GM20000 (cell line): Measurements from ENCODE around the gene CLN5.
"Not testable (repeated sequence)": the region's sequence is repeated elsewhere in the genome, so short reads cannot be mapped to it uniquely, and the experiment has no call there.

Experiments used
- DNase-seq: peaks from one replicate; pipeline ENCODE4 v3.0.0; 2012; ENCODE audit warnings: low spot score
- TF ChIP-seq, protein P1 (sequence below): IDR thresholded peaks from 2 replicates; pipeline ENCODE4 v1.5.1; 2012; ENCODE audit warnings: mild to moderate bottlenecking, control low read depth; ENCODE audit errors: extremely low read depth, missing control alignments

The CLN5 gene

DNA sequence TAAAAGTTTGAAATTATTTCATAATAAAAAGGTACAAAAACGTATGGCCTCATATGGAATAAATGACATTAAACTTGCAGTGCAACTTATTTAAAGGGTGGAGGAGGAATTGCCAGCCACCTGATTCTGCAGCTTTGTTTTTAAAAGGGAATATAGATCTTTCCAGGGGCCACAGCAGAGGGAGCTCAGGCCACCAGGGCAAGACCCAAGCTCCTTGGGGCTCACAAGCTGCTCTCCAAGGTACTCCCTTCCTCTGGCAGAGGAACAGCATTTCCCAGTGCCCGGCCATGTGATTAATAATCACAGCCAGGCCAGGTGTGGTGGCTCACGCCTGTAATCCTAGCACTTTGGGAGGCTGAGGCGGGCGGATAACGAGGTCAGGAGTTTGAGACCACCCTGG is 37.3 kb upstream of the CLN5 start:
- TF ChIP-seq, protein P1, sequence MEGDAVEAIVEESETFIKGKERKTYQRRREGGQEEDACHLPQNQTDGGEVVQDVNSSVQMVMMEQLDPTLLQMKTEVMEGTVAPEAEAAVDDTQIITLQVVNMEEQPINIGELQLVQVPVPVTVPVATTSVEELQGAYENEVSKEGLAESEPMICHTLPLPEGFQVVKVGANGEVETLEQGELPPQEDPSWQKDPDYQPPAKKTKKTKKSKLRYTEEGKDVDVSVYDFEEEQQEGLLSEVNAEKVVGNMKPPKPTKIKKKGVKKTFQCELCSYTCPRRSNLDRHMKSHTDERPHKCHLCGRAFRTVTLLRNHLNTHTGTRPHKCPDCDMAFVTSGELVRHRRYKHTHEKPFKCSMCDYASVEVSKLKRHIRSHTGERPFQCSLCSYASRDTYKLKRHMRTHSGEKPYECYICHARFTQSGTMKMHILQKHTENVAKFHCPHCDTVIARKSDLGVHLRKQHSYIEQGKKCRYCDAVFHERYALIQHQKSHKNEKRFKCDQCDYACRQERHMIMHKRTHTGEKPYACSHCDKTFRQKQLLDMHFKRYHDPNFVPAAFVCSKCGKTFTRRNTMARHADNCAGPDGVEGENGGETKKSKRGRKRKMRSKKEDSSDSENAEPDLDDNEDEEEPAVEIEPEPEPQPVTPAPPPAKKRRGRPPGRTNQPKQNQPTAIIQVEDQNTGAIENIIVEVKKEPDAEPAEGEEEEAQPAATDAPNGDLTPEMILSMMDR = no peak
- no peak for DNase-seq

DNA sequence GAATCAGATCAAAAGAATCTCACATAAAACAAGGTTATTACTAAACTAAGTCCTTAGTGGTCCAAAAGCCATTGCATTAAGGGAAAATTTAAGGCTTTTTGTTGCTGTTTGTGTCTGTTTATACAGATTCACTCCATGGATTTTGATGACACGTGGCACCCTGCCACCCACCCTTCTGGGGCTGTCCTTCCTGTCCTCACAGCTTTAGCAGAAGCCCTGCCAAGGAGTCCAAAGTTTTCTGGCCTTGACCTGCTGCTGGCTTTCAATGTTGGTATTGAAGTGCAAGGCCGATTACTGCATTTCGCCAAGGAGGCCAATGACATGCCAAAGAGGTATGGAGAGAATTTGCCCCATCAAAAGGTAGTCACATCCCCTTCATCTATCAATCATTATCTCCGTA is 36.7 kb upstream of the CLN5 start:
- DNase-seq = no peak
- TF ChIP-seq, protein P1 = no peak

DNA sequence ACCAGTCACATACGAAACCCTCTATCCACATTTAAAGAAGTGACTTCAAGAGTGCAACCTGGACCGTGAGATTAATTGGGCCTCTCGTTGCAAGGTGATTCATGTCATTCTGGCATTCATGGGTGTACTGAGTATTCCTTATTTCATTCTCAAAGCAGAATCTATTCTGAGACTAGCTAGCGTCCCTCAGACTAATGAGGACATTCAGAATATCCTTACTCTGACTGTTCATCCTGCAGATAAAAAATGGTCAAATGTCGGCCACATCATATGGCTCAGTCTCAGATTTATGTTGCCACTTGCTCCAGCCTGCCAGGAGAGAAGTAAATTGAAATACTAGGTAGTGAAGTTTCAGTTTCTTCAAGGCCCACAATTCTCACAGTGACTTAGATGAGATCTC is 36.2 kb upstream of the CLN5 start:
- TF ChIP-seq, protein P1 = no peak
- DNase-seq = no peak

DNA sequence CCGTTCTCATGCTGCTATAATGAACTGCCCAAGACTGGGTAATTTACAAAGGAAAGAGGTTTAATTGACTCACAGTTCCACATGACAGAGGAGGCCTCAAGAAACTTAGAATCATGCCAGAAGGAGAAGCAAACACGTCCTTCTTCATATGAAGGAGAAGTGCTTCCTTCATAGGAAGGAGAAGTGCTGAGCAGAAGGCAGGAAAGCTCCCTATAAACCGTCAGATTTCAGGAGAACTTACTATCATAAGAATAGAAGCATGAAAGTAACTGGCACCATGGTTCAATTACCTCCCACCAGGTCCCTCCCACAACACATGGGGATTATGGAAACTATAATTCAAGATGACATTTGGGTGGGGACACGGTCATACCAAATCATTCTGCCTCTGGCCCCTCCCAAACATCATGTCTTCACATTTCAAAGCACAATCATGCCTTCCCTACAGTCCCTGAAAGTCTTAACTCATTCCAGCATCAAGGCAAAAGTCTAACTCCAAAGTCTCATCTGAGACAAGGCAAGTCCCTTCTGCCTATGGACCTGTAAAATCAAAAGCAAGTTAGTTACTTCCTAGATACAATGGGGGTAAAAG is 32.9 kb upstream of the CLN5 start:
- DNase-seq = no peak
- TF ChIP-seq, protein P1 = no peak

DNA sequence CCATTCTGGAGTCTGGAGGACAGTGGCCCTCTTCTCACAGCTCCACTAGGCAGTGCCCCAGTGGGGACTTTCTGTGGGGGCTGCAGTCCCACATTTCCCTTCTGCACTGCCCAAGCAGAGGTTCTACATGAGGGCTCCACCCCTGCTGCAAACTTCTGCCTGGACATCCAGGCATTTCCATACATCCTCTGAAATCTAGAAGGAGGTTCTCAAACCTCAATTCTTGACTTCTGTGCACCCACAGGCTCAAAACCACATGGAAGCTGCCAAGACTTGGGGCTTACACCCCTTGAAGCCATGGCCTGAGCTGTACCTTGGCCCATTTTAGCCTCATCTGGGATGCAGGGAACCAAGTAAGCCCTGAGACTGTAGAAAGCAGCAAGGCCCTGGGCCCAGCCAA is 32.1 kb upstream of the CLN5 start:
- DNase-seq = not testable (repeated sequence)

DNA sequence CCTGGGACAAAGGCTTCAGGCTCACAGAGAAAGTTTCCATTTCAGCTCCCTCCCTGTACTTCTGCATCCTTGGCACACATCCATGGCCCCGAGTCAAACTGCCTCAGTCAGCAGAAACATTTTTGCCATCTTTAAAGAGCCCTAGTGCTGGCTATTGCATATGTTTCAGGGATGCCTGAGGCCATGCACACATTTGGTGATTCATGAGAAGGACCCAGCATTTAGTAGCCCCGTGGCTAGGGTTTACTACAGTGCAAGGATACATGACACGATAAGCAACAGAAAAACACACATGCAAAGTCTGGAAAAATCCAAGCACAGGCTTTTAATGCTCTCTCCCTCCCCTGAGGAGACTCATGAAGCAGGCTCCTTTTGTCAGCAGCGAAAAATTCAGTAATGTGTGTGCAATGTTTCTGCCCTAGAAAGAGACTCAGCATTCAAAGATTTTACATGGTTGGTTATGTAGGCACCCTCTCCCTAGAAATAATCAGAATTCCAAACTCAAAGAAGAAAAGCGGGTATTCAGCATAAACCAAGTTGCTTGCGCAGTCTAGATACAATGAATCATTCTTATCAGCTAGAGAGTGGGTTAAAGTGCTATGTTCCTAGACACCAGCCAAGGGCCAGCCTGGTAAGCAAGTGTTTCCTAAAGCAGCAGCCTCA is 26.0 kb upstream of the CLN5 start:
- DNase-seq = no peak
- TF ChIP-seq, protein P1 = no peak

DNA sequence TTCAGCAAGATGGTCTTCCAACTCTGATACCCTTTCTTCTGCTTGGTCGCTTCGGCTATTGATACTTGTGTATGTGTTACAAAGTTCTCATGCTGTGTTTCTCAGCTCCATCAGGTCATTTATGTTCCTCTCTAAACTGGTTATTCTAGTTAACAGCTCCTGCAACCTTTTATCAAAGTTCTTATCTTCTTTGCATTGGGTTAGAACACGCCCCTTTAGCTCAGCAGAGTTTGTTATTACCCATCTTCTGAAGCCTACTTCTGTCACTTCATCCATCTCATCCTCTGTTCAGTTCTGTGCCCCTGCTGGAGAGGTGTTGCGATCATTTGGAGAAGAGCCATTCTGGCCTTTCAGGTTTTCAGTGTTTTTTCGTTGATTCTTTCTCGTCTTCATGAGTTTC is 24.9 kb upstream of the CLN5 start:
- TF ChIP-seq, protein P1 = no peak
- no peak for DNase-seq

DNA sequence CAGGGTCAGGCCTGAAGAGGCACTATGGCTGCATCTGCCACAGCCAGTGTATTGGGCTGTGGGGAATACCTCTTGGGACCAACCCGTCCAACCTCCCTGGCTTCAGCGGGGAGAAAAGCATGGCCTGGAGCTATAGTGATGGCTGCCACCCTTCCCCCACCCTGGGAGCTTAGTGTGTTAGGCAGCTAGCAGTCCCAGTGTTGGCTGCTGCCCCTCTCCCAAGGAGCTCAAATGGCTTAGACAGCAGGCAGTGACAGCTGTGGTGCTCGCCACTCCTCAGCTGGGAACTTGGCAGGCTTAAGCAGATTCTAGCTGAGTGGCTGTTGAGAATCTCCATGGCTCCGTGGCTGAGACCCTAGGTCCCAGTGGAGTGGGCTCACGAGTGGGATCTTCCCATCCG is 23.8 kb upstream of the CLN5 start:
- TF ChIP-seq, protein P1 = no peak
- no peak for DNase-seq
